ENCODE results near the gene CRIP1.

DNA sequence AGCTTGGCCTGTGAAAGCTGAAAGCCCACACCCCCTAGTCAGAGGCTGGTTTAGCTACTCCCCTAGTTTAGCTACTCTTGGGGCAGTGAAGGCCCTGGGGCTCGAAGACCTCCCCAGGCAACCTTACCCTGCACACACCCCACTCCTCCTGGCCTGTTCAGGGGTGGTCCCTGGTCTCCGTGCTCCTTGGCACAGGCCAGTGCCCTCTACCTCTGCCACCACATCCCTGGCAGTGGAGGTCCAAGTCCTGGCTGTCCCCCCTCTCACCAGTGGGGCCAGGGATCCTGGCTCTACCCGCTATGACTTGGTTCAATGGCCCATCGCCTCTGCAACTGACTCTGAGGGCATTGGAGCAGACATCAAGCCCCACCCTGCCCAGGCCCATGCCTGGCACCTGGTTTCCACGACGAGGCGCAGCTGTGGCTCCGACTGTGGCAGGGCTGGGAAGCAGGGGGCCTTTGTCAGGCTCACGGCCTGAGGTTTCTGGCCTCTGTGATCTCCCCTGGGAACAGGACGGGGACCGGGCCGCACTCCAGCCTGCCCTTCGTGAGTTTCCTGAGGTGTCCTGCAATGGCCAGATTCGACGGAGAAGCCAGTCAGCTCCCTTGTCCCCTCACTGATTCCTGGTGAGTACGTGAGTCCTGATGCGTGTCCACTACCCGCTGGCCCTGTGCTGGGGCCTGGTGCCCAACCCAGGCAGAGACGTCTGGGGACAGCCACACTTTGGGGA lies 45.4 kb downstream of the CRIP1 start:
- TF ChIP-seq POLR2AphosphoS5 (IDR thresholded peaks at IDR 0.05) (no peak), POLR2A (IDR thresholded peaks at IDR 0.05) (no peak)
- TF ChIP-seq, protein P1, sequence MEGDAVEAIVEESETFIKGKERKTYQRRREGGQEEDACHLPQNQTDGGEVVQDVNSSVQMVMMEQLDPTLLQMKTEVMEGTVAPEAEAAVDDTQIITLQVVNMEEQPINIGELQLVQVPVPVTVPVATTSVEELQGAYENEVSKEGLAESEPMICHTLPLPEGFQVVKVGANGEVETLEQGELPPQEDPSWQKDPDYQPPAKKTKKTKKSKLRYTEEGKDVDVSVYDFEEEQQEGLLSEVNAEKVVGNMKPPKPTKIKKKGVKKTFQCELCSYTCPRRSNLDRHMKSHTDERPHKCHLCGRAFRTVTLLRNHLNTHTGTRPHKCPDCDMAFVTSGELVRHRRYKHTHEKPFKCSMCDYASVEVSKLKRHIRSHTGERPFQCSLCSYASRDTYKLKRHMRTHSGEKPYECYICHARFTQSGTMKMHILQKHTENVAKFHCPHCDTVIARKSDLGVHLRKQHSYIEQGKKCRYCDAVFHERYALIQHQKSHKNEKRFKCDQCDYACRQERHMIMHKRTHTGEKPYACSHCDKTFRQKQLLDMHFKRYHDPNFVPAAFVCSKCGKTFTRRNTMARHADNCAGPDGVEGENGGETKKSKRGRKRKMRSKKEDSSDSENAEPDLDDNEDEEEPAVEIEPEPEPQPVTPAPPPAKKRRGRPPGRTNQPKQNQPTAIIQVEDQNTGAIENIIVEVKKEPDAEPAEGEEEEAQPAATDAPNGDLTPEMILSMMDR (IDR thresholded peaks at IDR 0.05) = no peak

All from stomach (tissue), 4 donors.